T-helper 9 cell (primary cell): Measurements from ENCODE around the gene MRPL32.

Experiments used
- DNase-seq: peaks from one replicate; pipeline ENCODE4 v3.0.0-alpha.2; 2020

Gene MRPL32

GRCh38 chr7:42928754-42929153 lies 3.4 kb upstream of the MRPL32 start:
- DNase-seq = no peak

GRCh38 chr7:42929449-42929848 lies 2.7 kb upstream of the MRPL32 start:
- no peak for DNase-seq

GRCh38 chr7:42930889-42931288 lies 1.3 kb upstream of the MRPL32 start:
- DNase-seq = no peak

- DNase-seq = no peak
Measured at GRCh38 chr7:42931447-42931833, 736 bp upstream of the MRPL32 start.

- DNase-seq = no peak
Measured at GRCh38 chr7:42932811-42933591, 825 bp downstream of the MRPL32 start.

- no peak for DNase-seq
Measured at GRCh38 chr7:42934291-42934690, 2.1 kb downstream of the MRPL32 start.

DNA sequence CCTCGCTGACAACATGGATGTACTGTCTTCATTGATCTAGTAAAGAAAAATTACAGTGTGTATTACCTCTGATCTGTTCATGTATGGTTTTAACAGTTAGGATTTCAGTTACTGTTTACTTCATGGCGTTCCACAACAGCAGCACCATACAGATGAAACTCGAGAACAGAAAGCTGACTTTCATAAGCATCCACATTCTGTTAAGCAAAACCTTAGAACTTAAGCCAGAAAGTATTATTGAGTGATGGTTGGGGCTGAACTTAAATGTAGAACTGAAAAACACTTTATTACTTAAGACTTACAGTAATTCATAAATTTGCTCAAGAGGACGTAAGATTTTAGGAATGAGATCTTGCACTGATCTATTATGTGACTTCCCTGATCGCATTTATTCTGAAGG lies 3.7 kb downstream of the MRPL32 start:
- DNase-seq = no peak

DNA sequence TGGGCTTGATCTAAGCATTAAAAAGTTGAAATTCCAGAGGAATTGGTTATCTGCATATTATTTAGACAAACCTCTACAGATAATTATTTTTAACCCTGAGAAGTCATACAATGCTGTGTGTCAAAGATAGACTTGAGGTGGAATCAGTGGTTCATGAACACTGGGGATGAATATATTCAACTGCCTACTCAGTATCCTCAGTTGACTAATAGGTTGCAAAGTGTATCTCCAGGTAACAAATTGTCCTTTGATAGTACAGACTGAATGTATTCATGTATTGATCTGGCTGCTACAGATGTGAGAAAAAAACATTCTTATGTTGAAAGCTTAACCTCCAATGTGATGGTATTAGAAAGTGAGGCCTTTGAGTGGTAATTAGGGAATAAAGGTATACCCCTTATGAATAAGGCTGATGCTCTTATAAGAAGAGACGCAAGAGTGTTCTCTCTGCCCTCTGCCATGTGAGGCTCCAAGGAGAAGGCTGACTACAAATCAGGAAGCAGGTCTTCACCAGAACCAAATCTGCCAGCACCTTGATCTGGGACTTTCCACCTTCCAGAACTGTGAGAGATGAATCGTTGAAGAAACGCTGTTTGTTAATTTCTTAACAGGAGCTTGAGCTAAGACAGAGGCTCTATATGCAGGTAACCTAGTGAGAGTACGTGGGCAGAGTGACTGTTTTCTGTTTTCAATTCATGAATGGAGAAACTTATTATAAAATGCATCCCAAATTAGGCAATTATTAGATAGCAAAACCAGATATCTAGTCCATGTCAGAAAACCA lies 7.5 kb downstream of the MRPL32 start:
- DNase-seq = no peak

DNA sequence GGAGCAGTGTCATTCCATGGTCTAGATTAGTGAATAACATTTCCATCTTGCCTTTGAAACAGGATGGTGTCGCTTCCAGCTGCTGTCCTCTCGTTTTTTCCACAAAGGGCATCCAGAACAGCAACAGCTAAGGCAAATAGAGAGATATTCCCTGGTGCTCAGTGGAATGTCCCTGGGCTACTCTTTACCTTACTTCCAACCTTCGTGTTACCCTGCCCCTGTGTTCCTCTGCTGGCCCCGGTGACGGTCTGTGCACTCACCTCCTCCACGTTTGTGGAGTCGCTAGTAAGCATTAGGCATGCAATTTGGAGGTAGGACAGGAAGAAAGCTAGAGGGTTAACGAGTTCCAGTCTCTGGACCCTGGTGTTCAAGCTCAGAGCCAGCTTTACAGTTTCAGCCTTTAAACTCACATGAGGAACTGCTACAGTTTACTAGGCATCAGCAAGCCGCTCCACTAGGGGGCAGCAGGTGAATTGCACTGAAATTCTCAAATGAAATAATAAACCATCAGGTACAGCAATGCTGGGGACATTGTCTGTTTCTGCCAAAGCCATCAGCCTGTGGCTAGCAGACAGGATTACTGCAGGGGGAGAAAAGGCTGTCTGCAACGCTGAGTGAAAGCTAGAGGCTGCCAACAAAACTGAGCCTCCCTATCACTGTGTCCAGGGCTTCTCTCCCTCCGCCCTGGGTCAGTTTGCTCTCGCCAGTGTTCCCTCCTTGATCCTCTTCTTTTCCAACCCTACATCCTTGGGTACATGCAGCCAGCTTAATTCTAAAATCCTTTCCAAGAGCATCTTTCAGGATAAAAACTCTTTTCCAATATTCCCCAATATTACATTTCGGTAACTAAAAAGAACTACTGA lies 9.0 kb downstream of the MRPL32 start:
- peak; percentile 63 for DNase-seq

DNA sequence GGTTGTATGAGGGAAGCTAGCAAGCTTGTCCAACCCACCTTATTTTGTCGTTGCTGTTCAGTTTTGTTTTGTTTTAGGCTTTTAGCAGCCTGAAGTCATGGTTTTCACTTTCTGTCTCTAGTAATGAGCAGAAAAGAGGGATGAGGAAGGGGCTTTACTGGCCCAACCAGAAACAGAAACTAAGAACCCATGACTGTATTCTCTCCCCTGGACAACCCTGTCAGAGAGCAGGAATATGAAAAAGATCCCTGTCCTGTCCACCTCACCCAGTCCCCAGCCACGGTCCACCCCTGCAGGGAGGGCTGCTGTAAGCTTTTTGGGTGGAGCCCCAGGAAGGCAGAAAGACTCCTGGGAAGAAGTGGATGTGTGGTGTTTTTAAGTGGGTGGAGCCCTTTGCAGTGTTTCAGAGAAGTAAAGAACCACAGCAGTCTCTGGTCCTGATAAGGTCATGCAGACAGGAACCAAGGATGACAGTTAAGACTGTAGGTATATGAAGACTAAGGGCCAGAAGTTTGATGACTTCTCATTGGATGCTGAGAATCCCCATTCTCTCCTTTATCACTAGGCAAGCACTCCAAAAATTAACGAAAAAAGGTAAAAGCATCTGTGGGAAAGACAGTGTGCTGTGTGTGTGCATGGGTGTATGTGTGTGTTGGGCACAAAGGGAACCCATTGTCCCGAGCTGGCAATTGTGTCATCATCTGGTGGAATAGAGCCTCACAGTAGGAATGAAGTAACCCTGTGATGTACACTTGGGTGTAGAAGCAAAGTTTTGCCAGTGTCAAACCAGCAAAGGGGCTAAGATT lies 13.8 kb downstream of the MRPL32 start:
- no peak for DNase-seq

DNA sequence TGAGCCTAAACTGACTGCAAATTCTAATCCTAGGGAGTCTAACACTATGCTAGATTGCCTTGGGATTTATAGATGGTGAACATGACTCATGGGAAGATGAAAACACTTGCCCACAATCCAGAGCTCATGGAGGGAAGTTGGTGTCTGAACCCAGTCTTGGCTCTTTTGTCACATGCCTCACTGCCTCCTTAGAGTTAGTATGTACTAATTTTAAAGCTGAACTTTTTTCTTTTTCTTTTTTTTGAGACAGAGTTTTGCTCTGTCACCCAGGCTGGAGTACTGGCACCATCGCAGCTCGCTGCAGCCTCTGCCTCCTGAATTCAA lies 14.4 kb downstream of the MRPL32 start:
- DNase-seq = no peak

DNA sequence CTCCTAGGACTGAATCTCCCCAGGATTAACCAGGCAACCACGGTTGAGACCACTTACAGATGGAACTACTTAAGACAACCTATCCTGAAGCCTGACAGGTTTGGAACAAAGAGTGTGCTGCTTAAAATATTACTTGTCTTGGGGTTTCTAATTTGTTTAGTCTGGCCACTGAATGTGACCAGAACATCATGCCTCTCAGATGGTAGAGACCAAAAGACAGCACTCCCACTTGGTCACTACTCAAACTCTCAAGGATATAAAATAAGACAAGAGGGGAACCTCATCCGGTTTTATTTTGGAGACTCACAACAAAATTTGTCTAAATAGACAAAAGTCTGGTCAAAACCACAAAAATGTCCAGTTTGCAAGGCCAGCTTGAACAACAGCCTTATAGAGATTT lies 15.3 kb downstream of the MRPL32 start:
- no peak for DNase-seq

- no peak for DNase-seq
Measured at GRCh38 chr7:42950417-42950816, 18.2 kb downstream of the MRPL32 start.

DNA sequence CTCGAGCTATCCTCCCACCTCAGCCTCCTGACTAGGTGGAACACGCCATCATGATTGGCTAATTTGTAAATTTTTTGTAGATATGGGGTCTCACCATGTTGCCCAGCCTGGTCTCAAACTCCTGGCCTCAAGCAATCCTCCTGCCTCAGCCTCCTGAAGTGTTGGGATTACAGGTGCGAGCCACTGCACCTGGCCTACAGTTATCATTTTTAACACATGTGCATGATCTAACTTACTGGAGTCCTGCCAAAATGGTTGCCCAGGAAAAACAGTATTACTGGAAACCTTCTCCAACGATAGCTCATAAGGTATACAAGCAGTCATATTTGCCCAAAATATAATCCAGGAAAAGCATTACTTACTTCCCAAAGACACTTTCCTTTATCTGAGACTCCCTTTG lies 20.2 kb downstream of the MRPL32 start:
- no peak for DNase-seq

- DNase-seq = no peak
Measured at GRCh38 chr7:42953994-42954393, 21.8 kb downstream of the MRPL32 start.

- no peak for DNase-seq
Measured at GRCh38 chr7:42956062-42956461, 23.9 kb downstream of the MRPL32 start.

GRCh38 chr7:42959549-42959948 lies 27.4 kb downstream of the MRPL32 start:
- no peak for DNase-seq

DNA sequence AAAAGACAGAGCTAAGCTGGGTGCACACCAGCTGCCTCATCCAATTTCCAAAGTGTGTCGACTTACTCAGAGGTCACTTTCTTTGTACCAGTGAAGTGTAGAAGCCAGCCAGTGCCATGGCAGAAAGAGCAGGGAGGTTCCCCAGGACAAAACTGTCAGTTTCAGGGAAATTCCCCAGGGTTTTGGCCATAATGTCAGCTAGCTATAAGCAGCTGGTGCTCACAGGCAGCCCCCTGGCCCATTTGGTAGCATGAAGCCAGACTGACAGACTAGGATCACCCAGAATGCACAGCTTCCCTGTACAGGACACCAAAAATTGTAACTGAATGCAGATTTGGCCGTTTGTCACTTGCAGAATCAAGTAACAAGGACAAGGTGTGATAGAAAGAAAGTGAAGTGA lies 28.6 kb downstream of the MRPL32 start:
- DNase-seq = no peak

DNA sequence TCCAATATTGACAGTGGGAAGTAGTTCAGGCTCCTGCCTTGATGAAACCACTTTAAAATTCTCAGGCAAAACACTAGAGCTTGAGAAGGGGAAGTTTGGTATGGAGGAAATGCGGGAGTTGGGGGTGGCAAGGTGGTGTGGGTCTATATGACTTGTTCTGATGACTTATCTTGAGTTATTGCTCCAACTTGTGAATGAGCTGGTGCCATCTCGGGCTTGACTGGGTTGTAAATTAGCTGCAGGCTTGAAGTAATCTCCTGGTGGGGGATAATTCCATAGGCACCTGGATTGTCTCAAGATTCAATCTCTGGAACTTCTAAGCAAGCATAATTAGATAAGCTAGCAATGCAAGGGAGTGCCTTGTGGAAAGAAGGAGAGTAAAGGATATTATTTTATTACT lies 29.0 kb downstream of the MRPL32 start:
- DNase-seq = no peak

DNA sequence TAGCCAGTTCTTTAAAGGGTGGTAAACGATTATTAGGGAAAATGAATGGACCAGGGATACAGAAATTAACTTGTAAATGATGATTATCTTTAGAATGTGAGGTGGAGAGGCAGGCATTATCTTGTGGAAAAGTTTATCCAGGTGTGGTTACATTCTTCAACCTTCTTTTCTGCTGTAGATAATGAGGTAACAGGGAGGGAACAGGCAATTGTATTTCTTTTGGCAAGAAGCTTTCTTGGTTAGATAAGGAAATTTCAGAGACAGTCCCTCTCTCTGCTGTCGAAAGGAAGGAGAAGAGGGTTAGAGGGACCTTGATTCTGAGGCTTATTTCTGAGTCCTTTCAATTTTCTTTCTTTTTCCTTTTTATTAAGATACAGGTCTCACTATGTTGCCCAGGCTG lies 32.1 kb downstream of the MRPL32 start:
- DNase-seq = no peak

DNA sequence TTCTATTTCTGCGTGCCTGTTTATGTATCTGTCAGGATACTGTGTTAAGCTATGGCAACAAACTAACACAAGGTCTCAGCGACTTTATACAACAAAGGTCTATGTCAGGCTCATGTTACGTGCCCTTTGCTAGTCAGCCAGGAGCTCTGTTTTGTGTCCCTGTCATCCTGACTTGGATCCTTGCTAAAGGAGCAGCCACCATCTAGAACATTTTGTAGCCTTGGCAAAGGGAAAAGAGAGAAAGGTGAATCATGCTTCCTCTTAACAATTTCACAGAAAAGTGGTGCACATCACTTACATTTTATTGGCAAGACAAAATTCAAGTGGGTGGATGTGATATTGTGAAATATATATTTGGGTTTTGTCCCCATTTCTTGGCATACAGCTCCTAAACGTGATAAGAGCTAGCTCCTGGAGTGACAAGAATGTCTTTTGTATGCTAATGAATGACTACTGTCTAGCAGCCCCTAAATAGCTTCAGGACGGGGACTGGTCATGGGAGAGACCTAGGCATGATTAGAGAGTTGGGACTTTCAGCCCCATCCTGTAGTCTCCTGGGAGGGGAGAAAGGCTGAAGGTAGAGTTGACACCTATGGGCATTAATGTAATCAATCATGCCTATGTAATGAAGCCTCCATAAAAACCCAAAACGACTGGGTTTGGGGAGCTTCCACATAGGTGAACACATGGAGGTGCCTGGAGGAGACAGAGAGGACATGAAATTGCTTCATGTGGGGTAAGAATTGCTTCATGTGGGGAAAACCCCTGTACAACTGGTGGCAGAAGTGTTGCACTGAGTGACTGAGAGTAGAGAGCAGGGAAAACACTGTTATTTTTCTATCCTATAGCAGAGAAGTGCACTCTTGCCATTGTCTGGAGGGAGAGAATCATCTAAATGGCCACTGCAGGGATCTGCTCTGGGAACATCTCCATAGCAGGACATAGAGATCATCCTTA lies 33.0 kb downstream of the MRPL32 start:
- DNase-seq = no peak

DNA sequence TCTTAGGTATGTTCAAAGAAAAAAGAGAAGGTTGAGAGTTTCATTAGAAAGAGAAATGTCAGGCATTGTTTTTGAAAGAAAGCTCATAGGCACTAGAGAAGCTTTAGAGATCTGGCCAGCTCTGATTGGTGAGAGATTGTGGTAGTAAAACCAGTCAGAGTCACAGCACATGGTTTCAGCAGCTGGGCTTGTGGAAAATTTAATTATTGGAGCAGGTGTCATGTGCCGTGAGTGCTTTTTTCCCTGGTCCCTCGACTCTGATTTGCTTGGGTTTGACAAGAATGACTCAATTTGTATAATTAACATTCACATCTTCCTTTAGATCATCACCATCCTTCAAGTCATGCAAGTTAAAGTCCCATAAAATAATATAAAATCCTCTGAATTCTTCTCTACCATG lies 35.2 kb downstream of the MRPL32 start:
- no peak for DNase-seq
